Fibroblast of upper back skin (primary cell): ENCODE measurements around the gene PPP6R3.
"Not testable (repeated sequence)": the region's sequence is repeated elsewhere in the genome, so short reads cannot be mapped to it uniquely, and the experiment has no call there.

Experiments used
- DNase-seq: peaks from one replicate; pipeline ENCODE4 v3.0.0-alpha.2; 2013

PPP6R3 gene

DNA sequence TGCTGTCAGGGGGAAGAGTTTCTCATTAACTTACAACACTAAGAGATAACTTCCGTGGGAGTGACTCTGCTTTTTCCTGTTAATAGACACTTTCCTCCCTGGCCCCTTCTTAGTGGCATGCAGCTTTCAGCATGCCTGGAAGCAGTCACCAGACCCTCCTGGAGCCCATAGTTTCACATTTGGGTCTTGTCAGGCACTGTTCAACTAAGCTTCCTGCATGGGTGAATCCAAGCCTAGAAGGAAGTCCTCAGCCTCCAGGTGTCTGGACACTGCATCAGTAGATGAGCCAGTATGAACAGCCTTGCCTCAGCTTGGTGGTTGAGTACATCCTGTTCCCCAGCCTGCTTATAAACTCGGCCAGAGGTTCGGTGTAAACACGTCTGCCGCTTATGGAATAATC lies 68.1 kb downstream of the PPP6R3 start:
- no peak for DNase-seq

DNA sequence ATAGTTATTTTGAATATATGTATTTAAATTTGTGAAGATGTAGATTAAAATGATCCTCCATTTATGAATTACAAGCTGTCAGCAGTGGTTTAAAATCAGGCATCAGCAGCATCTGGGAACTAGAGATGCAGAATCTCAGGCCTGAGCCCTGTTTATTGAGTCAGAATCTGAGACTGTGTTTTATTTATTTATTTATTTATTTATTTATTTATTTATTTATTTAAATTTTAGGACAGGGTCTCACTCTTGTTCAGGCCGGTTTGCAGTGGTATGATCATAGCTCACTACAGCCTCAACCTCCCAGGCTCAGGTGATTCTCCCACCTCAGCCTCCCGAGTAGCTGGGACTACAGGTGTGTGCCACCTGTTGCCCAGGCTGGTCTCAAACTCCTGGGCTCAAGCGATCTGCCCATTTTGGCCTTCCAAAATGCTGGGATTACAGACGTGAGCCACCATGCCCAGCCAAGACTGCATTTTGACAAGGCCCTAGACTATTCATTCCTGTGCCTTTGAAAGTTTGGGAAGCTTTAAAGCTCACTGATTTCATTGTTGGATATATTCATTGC lies 70.7 kb downstream of the PPP6R3 start:
- DNase-seq = no peak

DNA sequence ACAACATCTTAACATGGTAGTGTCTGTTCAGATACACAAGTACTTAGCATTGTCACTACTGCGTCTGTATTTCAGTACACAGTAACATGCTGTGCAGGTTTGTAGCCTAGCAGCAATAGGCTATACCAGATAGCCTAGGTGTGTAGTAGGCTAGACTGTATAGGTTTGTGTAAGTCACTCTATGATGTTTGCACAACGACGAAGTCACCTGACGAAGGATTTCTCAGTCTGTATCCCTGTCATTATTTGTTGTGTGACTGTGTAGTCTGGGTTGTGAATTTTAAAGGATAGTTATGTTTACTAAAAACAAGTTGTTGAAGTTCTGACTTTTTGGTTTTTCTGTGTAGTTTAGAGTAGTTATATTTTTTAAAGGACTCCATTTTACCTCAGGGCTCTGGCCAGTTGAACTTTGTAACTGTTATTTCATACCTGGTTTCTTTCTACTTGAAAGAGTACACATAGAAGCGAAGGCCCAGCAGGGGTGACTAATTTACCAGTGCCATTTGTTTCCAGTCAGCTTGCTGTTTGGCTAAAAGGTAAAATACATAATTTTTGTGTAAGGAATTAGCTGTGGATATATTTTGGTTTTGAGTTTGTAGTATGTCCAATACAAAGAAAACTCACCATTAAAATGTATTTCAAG lies 72.3 kb downstream of the PPP6R3 start:
- no peak for DNase-seq

DNA sequence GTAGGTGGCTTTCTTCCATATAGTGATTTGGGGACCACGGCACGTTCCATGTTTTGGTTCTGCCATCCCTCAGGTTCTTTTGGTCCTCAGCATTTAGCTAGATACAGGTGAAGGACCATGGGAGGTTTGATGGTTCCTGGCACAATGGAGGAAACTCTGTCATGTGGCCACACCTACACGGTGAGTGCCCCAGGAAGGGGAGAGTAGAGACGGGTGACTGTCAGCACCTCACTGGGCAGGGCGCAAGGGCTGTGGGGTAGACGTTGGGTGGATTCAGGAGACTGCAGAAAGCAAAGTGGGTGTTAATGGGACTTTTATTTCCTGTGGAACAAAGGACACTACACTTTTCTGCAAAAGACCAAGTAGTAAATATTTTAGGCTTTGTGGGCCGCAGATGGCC lies 73.4 kb downstream of the PPP6R3 start:
- no peak for DNase-seq

DNA sequence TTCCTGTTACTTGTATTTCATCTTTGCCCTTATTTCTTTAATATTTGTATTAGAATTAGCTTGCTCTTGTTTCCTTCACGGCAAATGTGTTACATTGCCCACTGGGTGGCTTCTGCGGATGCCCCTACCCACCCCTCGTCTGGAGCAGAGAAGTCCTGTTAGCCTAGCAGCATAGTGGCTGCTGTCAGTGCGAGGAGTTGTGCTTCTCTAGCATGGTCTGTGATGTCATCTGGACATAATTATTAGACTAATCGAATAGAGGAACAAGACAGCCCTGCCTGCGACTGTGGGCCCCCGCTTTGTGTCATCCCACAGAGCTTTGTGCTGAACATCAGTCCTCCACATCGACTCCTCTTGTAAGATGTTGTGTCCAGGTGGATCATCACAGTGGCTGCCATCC lies 74.5 kb downstream of the PPP6R3 start:
- no peak for DNase-seq

DNA sequence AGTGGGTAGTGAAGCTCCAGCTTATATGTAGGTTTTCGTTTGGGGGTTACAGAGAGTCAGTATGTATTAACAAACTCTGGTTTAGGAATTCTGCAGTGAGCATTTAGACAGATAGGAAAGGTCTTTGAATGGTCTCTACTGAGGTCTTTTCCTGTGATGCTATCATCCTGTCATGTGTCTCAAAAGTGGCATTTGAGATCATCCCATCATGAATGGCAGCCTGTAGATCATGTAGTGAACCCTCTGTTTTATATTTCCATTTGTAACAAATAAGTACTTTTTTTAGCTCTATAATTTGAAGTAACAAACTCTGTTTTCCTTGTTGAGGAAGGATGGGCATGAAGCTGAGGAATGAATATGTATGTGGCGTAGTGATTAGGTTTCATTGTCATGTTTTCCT lies 76.2 kb downstream of the PPP6R3 start:
- DNase-seq = no peak

DNA sequence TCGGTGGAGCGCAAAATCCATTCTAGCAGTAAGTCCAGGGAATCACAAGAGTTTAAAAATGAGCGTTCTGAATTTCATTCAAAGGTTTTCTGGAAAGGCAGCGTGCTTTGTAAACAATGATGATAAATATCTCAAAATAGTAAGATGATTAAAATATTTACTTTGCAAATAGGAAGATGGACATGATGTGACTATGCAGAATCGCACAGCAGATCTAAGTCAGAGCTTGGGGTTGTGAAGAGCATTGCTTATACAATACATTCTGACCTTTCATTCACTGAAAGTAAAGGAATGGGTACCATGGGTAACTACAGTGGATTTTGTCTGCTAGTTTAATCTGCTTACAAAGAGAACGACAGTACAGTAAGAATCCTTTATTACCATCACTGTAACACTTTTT lies 77.5 kb downstream of the PPP6R3 start:
- no peak for DNase-seq

DNA sequence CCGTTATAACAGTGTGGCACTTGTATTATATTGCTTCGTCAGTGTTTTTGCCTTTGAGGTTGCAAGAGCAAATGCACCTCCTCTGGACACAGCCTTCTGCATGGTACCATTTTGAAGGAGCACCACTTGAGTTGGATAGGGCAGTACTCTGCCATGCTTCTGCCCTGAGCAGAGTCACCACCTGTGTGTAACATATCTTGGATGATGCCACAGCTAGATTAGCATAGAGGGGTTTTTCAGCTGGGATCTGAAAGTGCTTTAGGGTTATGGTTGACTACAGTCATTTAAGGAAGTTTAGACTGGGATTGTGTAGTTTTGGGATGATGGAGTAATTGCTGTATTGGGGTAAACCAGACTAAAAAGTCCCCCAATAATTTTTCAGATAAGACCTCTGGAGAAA lies 78.8 kb downstream of the PPP6R3 start:
- DNase-seq = no peak

DNA sequence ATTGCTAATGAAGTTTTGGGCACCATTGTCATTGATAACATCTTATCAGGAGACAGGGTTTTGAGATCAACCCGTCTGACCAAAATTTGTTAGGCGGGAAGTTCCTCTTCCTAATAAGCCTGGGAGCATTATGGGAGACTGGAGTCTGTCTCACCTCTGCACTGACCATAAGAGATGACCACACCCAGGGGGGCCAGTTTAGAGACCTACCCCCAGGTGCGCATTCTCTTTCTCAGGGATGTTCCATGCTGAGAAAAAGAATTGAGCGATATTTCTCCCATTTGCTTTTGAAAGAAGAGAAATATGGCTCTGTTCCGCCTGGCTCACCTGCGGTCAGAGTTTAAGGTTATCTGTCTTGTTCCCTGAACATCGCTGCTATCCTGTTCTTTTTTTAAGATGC lies 80.0 kb downstream of the PPP6R3 start:
- not testable (repeated sequence) for DNase-seq

DNA sequence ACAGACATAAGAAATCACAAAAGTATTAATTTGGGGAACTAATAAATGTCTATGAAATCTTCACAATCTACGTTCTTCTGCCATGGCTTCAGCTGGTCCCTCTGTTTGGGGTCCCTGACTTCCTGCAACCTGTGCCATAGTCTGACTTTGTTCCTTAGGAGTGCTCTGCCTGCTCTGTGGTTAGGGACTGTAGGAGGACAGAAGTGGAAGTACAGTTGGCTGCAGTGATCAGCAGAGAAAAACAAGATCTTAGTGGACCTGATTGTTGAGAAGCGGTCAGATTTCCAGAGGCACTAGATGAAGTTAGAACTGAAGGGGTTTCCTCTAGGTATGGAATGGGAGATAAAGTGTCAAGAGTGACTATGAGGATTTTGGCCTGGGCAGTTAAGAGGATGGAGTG lies 80.6 kb downstream of the PPP6R3 start:
- no peak for DNase-seq

DNA sequence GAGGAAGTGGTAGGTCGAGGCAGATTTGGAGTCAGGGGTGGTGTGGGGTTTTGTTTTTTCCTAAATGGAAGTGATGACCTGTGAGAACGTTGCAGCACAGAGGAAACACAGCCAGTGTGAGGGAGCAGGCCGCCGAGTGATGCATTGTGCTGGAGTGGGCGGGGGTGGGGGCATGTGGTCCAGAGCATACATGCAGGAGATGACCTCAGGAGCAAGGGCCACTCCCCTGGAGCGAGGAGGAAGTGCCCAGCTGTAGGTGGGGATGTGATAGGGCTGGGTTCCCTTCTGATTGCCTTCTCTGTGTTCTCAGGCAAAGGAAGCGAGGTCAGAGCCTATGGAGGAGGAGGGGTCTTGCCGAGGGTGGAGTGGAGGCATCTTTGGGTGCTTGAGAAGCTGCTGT lies 81.4 kb downstream of the PPP6R3 start:
- DNase-seq = no peak

DNA sequence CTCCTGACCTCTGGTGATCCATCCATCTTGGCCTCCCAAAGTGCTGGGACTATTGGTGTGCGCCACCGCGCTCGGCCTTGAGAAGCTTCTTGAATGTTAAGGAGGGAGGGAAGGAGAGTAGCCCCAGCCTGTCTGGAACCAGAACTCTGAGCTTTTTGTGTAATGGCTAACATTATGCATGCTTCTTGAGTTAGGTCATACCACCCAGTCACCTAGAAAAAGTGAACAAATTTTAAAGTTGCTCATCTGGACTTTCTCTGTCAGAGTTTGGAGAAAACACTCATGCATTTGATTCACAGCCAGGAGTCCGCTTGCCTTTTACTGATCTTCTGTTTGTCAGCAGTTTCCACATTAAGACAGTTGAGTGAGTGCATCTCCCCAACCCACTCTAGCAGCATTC lies 82.1 kb downstream of the PPP6R3 start:
- DNase-seq = peak; percentile 90

DNA sequence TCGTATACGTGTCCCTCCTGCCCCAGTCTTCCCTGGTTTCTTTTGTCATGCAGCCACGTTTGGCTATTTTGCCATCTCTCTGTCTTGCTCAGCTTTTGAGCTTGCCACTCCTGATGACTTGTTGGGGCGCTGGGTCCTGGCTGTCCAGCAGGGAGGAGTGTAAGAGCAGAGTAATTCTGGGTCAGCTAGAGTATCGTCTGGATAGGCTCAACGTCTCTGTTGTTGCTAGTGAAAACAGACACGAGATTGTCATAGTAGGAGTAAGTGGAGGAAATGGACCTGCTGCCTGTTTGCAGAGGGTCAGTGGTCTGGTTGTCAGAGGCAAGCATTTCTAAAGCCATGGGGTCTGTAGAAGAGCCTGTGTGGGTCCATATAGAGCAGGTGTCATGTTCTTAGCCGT lies 83.0 kb downstream of the PPP6R3 start:
- no peak for DNase-seq

DNA sequence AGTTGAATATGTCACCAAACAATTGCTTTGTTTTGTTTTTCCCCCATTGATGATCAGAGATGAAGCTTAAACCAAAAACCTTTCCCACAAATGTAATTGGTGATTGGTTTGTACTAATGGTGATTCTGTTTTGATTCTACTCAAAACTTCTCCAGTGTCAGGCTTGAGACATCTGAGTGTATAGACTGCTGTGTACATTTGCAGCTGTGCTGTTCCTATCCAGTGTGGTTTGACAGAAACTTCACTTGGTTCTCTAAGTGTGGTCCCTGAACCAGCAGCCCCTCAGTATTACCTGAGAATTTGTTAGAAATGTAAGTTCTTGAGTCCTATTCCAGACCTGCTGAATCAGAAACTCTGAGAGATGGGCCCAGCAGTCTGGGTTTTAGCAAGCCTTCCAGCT lies 84.8 kb downstream of the PPP6R3 start:
- no peak for DNase-seq

DNA sequence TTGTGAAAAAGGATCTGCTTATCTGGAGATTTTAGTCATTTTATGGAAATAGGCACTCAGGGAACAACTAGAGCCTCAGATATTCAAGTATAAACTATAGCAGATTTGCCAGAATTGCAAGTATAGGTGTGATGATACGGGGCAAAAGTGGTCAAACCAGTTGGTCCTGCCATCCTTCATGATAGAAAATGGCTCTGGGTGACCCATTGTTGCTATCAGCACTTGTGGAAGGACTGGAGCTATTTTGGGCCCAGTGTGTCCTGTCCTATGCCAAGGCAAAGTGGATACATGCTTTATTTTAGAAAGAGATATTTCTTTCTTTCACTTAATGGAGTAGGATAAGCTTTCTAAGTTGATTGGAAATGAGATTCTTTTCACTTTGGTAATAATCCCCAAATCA lies 85.2 kb downstream of the PPP6R3 start:
- no peak for DNase-seq

DNA sequence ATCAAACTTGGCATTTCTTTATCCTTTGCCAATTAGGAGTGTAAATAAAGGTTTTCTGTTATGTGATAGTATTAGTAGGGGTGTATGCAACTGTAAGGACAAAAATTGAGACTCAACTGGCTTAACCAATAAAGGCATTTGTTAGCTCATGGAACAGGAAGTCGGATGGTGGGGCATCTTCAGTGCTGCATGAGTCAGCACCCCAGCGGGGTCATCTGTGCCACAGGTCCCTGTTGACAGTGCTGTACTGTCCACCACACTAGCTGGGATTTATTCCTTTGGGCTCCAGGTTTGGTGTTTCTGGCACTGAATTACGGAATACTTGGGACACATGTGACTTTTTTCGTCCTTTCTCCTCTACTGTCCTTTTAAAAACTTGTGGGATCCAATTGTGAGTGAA lies 86.0 kb downstream of the PPP6R3 start:
- DNase-seq = no peak

DNA sequence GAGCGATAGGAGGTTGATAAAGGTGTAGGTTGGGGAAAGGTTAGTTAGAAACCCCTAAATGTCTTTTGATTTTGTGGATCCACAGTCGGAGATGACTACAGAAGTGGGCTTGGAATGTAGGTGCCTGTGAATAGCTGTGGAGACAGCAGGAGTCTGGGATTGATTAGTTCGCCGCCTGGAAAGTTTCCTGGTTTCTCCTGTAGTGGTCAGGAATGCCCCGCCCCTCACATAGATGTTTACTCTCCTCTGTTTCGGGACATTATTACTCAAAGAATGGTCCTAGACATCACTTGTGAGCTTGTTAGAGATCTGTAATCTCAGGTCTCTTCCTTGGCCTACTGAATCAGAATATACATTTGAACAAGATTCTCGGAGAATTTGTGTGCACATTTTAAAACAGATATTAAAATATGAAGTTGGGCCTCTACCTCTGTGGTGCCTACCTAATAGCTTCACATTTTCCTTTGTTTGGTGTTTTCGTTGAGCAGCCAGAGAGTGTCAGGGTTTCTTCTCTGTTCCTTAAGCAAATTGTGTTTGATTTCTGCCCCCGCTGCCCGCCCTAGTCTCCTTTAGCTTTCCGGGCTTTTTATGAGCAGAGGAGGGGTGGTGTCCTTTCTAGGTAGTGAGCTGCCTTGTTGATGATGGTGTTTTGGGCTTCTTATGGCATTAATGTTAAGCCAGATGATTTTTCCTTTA lies 89.4 kb downstream of the PPP6R3 start:
- DNase-seq = peak; percentile 80

DNA sequence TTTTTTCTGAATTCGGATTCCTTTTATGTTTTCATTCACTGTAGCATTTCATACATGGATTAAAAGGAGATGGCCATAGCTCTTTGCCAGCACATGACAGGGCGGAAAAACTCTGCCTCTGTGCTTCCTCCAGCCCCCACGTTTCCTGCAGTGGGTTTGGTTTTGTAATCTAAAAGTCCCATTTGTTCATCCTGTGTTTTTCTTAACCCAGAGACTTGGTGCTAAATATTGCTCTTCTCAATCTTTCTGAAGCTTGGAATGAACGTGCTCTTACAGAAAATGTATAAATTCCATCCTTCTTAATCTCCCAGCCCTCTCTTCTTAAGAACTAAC lies 89.9 kb downstream of the PPP6R3 start:
- DNase-seq = no peak

DNA sequence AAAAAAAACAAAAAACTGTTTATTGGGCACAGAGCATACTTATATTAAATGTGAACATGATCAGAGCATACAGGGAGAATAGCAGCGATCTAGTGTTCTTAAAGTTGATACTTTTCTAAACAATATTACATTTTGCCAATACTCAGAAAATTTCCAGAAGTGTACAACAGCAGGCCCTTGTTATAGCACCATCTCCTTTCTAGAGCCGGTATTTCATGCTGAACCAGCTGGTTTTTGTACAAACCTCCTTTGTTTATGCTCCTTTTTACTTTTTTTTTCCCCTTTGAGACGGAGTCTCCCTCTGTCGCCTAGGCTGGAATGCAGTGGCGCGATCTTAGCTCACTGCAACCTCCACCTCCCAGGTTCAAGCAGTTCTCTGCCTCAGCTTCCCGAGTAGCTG lies 90.7 kb downstream of the PPP6R3 start:
- DNase-seq = no peak

DNA sequence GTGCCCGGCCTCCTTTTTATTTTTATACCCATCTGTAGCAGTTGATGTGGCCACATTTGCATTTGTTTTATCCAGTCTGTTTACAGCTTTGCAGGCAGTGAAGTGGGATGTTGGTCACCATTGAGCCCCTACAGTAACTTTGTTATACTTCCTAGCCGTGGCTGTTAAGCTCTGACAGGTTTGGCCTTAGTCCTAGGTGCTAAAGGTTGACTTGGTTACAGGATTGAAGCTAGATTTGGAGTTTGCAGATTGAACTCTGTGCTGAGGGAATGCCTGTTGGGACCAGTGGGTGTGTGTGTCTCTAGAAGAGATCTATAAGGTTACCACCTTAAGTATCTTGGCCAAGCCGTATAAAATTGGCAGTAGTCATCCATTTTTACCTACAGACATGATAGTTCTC lies 91.2 kb downstream of the PPP6R3 start:
- no peak for DNase-seq

DNA sequence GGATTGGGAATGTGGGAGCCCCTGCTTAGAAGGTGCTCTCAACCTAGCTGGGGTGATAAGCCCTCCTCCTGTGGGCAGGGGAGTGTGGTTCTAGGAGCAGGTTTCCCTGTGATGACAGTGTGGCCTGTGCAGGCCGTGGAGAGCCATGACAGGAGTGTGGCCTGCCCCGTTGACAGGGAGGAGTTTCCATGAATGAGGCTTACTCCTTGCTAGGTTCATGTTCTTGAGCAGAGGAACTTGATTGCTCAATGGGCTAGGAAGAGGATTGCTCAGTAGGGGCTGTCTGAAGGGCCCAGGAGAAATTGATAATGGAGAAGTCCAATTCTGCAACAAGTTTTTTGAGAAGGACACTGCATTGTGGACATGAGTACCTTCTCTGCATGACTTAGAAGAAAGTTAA lies 92.0 kb downstream of the PPP6R3 start:
- no peak for DNase-seq

DNA sequence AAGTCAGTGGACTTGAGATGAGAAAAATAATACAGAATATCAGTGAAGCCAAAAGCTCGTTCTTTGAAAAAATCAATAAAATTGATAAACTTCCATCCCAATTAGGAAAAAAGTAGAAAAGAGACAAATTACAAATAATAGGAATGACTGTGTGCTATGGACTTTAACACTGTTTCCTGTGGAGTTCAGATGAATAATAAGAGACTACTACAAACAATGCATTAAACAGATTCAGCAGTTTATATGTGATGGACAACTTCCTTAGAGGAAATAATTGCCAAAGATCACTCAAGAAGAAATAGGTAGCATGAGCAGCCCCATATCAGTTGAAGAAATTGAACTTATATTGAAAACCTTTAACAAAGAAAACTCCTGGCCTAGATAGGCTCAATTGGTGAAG lies 99.7 kb downstream of the PPP6R3 start:
- no peak for DNase-seq

DNA sequence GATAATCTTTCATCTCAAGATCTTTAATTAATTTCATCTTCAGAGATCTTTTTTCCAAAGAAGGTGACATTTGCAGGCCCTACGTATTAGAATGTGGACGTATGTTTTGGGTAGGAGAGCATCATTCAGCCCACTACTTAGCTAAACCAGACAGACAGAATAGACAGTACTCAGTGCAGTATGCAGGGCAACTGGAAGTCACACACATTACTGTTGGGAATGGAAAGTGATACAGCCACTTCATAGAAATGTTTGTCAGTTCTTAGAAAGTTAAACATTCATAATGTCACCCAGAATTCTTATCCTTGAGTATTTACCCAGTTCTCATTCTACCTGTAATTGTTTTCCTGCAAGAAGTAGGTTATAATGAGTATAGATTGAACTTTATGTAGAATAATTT lies 102.9 kb downstream of the PPP6R3 start:
- DNase-seq = no peak

DNA sequence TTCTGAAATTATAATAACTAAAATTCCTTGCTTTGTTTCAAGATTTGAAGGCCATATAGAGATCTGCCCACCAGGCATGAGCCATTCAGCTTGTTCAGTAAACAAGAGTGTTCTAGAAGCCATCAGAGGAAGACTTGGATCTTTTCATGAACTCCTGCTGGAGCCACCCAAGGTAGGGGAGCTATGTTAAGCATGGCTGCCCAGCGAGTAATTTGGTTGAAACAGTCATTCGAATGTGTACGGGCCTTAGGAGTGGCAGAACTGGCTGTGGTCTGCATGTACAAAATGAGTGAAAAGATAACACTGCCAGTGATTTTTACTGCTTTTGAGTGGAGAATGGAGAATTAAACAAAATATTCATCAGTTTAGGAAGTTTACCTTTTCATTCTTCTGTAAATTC lies 103.7 kb downstream of the PPP6R3 start:
- no peak for DNase-seq

DNA sequence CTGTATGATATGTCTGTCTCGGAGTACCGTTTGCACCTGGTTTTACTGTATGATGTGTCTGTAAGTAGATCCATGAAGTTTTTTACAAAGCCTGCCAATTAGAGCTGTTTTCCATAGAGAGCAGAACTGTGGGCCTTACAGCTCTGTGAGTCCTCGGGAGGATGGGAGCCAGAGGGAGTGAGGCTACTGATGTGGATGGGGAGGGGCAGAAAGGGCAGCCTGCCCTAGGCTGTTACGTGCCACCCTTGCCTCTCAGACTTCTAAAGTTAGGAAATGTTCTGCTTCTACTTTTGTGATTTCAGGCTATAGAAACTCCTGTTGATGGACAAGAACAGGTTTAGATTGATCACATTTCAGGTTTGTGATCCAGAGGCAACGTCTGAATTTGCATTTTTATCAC lies 105.2 kb downstream of the PPP6R3 start:
- no peak for DNase-seq
